Stimulated activated CD8-positive, alpha-beta memory T cell treated with anti-CD3 and anti-CD28 coated beads, Interleukin-2, amount 100 ng/mL, for 48 hours (primary cell): ENCODE results near the gene AKAP8L.
"Not testable (repeated sequence)": the region's sequence is repeated elsewhere in the genome, so short reads cannot be mapped to it uniquely, and the experiment has no call there.

ENCODE experiments used
- DNase-seq, 2 donors: peaks; one replicate each; pipeline ENCODE4 v3.0.0-alpha.2; 2020; ENCODE audit warnings: low read depth in 2 of 2

Gene AKAP8L

GRCh38 chr19:15379083-15379998 is 39.4 kb downstream of the AKAP8L start, which contains the start of gene AKAP8:
Gene AKAP8 (minus strand): TSS chr19:15379787. CDS start chr19:15379731, 56 bp downstream.
- peak; percentile 96 for DNase-seq

- peak; percentile 21 to 40 for DNase-seq
Measured at GRCh38 chr19:15378534-15379082, 40.2 kb downstream of the AKAP8L start.

- DNase-seq = no peak
Measured at GRCh38 chr19:15374796-15375440, 43.9 kb downstream of the AKAP8L start.

- no peak for DNase-seq
Measured at GRCh38 chr19:15374105-15374651, 44.6 kb downstream of the AKAP8L start.

GRCh38 chr19:15373644-15374043 is 45.1 kb downstream of the AKAP8L start:
- DNase-seq = no peak

- no peak for DNase-seq
Measured at GRCh38 chr19:15372891-15373301, 45.9 kb downstream of the AKAP8L start.

- peak in 1 of 2 donors; percentile 46 for DNase-seq
Measured at GRCh38 chr19:15372470-15372869, 46.3 kb downstream of the AKAP8L start.

- no peak for DNase-seq
Measured at GRCh38 chr19:15371786-15372380, 46.9 kb downstream of the AKAP8L start.

- no peak for DNase-seq
Measured at GRCh38 chr19:15371119-15371518, 47.7 kb downstream of the AKAP8L start.

GRCh38 chr19:15369594-15369891 is 49.2 kb downstream of the AKAP8L start:
- DNase-seq = no peak

- DNase-seq = no peak
Measured at GRCh38 chr19:15368798-15369593, 49.8 kb downstream of the AKAP8L start.

- no peak for DNase-seq
Measured at GRCh38 chr19:15368051-15368632, 50.6 kb downstream of the AKAP8L start.

GRCh38 chr19:15367439-15367838 is 51.3 kb downstream of the AKAP8L start:
- no peak for DNase-seq

GRCh38 chr19:15365264-15365663 is 53.5 kb downstream of the AKAP8L start:
- no peak for DNase-seq

GRCh38 chr19:15363791-15364190 is 55.0 kb downstream of the AKAP8L start:
- DNase-seq = not testable (repeated sequence)

- DNase-seq = not testable (repeated sequence)
Measured at GRCh38 chr19:15363048-15363447, 55.7 kb downstream of the AKAP8L start.

GRCh38 chr19:15360015-15360414 is 58.8 kb downstream of the AKAP8L start:
- DNase-seq = not testable (repeated sequence)

- DNase-seq = no peak
Measured at GRCh38 chr19:15358918-15359317, 59.9 kb downstream of the AKAP8L start.

- no peak for DNase-seq
Measured at GRCh38 chr19:15357906-15358305, 60.9 kb downstream of the AKAP8L start.

- DNase-seq = no peak
Measured at GRCh38 chr19:15354566-15355296, 64.1 kb downstream of the AKAP8L start.
